Thyroid gland (tissue), 4 donors: Measurements from ENCODE around the gene ANKRD52.

Source experiments
- CTCF ChIP-seq, 6 experiments: fragments of 200-600 bp in 3 of 6; fragments of 450-650 bp in 3 of 6; sonication (generic) in 3 of 6; IDR thresholded peaks; one replicate each; pipeline ENCODE4 v1.5.1; 2016 to 2019; ENCODE audit warnings: antibody characterized with exemption in 6 of 6, mild to moderate bottlenecking in 2 of 6, inconsistent platforms in 1 of 6, moderate library complexity in 1 of 6
- POLR2A ChIP-seq, 2 donors: fragments of 450-650 bp; IDR thresholded peaks; one replicate each; pipeline ENCODE4 v1.6.1; 2017; ENCODE audit warnings: antibody characterized with exemption in 2 of 2, mild to moderate bottlenecking in 2 of 2, moderate library complexity in 1 of 2

GRCh38 chr12:56282030-56282429, 23.8 kb upstream of the ANKRD52 start:
- TF ChIP-seq CTCF (IDR thresholded peaks at IDR 0.05) (no peak), POLR2A (IDR thresholded peaks at IDR 0.05) (no peak)
